Activated naive CD4-positive, alpha-beta T cell (primary cell): ENCODE measurements around the gene SMARCA2.

Experiments
- DNase-seq, 4 experiments: peaks; one replicate each; lab custom pipeline; 2025; lab: John Stamatoyannopoulos, UW

SMARCA2 gene

DNA sequence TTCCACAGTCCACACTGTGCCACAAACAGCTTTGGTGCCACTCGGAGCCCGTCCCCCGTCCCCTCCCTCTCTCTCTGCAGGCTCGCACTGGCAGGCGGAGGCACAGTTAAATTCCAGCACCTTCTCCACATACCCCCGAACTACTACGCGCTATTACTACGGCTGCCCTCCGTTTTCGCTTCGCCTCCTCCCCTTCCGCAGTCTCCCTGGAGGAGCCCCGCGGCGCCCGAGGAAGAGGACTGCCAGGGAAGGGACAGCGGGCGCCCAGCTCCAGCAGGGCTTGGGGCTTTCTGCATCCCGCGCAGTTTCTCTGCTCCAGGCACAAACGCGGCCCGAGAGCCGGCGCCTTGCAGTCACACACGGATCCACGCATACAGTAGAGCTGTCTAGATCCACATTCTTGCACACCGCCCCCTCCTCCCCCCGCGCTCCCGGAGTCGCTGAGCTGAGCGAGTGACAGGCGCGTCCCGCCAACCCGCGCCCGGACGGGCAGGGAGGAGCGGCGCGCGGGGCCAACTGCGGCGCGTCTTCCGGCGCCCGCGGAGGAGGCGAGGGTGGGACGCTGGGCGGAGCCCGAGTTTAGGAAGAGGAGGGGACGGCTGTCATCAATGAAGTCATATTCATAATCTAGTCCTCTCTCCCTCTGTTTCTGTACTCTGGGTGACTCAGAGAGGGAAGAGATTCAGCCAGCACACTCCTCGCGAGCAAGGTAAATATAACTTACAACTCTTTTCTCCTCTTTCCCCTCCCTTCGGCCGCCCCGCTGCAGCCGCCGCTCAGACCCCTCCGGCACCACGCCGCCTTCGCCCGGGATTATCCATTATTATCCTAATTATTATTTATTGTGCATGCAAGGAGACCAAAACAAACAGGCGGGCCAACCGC lies at the start of gene SMARCA2:
SMARCA2 (plus strand) TSS at position 652 of the 885 bp plus-strand sequence. CDS start 13,676 bp downstream, outside the sequence.
- DNase-seq = peak; percentile 87 to 97 (median 90)

DNA sequence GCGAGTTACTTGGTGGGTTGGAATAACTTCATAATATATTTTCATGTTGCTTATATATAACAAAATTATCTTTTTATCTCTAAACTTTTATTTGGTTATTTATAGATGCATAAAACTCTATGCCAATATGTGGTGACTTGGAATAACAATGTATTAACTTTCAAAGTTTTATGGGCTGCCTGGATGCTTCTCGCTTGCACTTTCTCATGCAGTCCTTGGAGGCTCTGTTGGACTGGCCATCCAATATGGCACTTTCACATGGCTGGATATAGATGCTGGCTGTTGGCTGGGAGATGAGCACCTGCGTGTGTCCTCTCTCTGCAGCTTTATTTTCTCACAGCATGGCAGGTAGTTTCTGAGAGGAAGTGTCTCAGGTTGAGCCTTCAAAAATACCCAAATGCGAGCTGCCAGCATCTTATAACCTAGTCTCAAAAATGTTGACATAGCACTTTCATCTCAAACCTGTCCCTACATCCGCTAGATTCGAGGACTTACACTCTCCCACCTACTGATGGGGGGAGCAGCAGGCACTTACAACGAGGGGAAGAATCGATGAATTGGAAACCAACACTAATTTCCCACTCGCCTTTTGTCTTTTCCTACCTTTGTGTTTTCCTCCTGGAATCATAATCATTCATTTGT lies 48.3 kb upstream of the SMARCA2 start:
- DNase-seq = no peak

DNA sequence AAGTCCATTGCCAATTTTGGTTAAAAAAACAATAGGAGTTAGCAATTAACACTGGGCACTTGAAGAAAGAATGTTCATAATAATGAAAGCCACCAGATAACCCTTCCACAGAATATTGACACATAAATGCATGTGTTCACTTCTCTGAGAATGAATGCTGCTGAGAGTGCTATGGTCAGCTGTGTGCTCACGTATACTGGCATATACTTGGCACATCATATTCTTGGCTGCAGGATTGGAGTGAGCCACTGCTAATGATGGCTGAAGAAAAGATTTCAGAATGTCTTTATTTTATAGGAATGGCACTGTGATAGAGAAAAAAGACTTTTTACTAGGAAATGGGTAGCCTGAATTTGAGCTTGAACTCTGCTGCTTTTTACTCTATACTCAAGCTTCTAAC lies 46.0 kb upstream of the SMARCA2 start:
- DNase-seq = no peak

DNA sequence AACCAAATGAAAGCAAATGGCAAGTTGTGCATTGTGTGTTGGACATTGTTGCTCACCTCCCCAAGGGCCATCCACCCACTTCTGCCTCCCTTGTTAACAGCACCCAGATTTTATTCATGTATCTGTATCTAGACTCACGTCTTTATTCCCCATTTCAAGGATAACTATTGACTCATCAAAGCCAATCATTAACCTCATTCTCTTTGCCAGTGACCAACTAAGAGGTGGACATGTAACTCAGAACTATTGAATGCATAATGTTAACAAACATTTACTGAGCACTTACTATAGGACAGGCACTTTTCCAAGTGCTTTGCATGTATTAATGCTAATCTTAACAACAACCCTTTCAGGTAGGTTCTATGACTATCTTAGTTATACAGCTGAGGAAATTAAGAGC lies 45.2 kb upstream of the SMARCA2 start:
- DNase-seq = no peak

DNA sequence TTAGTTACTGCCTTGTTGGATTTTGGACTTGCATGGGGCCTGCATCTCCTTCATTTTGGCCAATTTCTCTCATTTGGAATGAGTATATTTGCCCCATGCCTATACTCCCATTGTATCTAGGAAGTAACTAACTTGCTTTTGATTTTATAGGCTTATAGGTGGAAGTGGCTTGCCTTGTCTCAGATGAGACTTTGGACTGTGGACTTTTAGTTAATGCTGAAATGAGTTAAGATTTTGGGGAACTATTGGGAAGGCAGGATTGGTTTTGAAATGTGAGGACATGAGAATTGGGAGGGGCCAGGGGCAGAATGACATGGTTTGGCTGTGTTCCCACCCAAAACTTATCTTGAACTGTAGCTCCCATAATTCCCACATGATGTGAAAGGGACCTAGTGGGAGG lies 42.5 kb upstream of the SMARCA2 start:
- DNase-seq = no peak

DNA sequence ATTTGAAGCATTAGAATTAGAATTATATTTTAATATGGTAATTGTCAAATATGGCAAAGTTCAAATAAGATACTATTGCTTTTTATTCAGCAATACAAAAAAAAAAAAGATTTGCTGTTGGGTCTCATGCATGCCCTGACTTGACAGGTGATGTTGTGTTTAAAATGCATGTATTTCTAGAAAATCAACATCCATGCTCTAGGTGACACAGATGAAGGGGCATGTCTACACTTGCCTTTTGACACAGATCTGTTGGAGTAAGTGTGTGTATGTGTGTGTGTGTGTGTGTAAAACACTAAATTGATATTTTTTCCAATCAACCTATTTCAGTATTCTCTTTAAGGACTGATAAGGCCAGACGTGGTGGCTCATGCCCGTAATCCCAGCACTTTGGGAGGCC lies 38.1 kb upstream of the SMARCA2 start:
- no peak for DNase-seq

DNA sequence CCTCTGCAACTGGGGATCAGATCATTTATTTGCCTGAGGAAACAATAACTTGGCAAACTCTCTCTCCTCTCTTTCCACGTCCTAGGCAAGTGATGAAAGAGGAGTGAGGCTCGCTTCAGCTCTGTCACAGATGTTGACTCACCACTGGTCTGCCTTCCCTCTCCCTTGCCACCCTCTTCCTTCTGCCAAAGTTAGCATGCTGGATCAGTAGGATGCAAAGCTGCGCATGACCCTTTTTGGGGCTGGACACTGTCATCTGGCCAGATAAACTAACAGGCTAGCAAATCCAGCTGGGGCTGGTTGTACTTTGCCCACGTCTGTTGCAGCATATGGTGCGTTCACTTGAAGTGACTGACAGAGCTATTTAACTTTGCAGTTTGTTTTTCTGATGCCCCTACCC lies 36.2 kb upstream of the SMARCA2 start:
- no peak for DNase-seq

DNA sequence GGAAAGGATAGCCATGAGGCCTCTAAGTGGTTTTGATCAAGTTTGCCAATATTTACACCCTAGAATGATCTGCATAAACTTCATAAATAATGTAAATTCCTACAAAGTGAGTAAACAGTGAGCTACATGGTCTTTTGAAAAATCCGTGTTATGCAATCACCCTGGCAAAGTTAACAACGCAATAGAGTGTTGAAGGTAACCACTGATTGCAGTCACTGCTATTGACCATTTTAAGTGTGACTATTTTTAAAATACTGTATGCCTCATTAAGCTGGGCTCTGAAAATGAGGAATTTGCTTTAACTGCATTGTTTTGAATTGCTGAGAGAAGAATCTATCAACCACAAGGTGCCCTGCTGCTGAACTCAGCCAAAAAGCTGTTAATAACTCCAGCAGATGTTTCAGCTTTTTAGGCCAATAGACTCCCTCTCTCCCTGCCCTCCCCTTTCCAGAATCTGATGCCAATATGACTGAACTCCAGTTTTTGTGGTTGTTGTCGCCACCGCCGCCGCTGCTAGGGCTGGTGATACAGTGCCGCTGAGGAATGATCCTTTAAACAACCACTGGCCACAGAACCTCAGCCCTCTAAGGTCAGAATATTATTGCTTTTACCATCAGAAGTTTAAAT lies 35.3 kb upstream of the SMARCA2 start:
- DNase-seq = no peak

DNA sequence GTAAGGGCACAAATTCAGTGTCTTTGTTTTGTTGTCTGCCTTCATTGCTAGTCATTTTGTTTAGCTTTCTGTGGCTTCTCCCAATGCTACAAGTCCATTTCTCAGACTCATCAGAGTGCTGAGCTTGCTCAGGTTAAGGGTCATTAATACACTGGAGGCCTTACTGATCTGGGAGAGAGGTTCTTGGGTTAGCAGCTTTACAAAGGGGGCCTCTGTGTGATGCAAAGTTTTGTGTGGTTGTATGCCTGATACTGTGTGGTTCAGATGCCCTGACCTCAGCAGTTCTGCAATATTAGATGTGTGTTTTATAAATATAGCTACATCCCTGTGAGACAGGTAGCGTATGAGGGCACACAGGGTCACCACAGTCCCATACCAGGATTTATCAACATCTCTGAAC lies 34.8 kb upstream of the SMARCA2 start:
- DNase-seq = no peak

DNA sequence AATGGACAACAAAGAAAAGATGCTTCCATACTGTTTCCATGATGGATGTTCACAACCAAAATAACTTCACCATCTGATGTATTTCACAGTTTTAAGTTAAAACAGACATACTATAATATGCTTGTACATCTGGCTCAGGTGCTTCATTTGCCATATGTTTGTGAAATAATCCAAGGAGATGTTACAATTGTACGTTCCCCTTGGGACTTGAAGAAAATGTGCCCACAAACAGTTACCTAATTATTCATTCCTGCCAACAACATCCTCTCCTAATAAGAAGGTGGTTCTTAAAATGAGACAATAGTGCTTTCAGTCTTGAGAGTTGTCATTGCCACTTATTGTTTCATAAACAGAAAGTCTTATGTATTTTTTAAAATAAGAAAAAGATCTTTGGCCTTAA lies 33.1 kb upstream of the SMARCA2 start:
- no peak for DNase-seq

DNA sequence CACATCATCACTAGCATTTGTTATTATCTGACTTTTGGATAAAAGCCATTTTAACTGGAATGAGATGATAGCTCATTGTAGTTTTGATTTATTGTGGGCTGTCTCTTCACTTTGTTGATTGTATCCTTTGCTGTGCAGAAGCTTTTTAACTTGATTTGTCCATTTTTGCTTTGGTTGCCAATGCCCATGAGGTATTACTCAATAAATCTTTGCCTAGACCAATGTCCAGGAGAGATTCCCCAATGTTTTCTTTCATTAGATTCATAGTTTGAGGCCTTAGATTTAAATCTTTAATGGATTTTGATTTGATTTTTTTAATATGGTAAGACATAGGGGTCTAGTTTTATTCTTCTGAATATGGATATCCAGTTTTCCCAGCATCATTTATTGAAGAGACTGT lies 28.8 kb upstream of the SMARCA2 start:
- DNase-seq = no peak

DNA sequence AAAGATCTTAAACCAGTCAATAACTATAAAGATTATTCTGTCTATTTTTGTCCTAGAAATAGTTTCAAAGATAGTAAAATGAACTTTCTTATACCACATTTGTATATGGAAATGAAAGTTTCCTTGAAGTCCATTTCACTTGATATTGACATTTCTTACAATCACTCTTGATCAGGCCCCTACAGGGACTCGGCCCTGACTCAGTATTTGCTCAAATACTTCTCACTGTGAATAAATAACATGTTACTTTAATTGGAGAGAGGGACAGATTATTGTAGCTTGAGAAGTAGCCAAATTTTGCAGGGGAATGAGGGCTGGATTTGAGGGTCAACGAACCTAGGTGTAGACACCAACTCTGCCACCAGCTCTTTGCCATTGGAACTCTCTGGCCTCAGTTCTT lies 25.6 kb upstream of the SMARCA2 start:
- no peak for DNase-seq

DNA sequence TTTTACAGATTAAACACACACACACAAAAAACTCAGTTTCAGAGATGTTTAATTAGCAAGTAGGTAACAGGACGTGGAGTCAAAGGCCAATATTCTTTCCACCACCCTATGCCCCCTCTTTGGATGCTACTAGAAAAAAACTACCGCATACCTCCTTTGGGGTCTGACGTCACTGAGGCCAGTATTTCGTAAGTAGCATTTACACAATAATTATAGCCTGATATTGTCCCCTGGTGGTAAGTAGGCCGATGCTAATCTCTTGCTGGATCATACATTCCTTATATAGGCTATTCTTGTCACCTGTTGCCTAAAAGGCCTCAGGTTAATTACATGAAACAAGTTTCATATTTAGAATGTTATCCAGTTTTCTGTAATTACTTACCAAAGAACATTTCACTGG lies 21.0 kb upstream of the SMARCA2 start:
- no peak for DNase-seq

DNA sequence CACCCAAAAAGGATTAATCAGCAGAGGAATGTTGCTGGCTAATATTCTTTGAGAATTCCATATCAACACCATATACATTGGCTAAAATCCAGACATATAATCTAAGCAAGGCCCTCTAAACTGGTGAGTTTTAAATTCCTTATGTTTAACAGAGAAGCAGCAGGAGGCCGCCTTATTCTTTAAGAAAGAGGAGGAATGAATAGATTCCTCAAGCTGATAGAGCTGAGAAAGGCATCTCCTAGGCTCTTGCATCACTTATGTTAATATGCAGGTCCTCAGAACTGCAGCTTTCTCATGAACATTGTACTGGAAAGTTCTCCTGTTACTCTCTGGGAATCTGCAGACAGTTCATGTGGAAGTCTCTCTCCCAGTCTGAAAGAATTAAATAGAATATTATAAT lies 20.1 kb upstream of the SMARCA2 start:
- no peak for DNase-seq

DNA sequence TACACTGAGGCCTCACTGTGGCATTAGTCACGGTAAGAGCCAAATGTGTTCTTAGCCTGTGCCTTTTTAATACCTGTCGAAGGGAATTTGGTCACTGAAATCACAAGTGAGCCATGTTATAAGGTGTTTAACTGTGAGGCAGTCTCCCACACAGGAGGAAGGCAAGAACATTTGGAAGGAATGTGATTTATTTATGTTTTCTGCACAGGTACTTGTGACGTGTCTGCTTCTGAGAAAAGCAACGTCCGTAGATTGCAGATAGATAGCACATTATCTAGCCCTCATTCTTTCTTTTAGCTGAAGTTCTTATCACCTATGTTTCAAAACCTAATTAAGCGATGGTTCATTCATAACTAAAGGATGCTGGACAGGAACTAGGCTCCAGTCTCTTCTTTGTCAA lies 19.0 kb upstream of the SMARCA2 start:
- no peak for DNase-seq

DNA sequence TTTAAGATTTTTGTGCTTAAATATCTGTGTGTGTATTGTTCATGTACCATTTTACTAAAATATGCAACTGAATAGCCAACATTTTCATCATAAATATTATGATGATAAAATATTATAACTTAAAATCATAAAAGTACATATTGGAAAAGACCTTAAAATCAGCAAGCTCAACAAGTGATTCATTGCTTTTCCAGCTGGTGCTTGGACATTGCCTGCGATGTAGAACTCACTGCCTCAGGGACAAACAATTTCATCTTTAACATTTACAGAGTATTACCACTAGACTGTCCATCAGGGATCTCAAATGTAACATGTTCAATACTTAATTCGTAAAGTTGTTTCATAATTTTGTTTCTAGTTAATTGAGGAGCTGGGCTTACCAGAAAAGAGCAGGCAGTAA lies 17.5 kb upstream of the SMARCA2 start:
- DNase-seq = no peak

DNA sequence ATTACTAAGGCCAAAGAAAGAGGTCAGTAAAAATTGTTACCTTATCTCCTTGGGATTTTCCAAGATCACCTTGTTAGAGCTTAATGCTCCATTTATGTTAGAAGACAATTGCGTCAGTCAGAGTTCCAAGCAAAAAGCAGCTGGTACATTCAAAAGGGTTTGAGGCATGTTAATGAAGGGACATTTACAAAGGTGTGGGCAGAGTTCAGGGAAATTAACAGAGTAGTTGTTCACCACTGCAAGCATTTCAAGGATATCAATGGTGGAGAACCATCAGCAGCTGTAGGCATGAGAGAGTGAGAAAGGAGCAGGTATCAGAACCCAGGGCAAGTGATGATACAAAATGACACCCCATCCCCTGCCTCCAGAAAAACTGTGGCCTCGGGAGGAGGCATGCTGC lies 17.0 kb upstream of the SMARCA2 start:
- no peak for DNase-seq

DNA sequence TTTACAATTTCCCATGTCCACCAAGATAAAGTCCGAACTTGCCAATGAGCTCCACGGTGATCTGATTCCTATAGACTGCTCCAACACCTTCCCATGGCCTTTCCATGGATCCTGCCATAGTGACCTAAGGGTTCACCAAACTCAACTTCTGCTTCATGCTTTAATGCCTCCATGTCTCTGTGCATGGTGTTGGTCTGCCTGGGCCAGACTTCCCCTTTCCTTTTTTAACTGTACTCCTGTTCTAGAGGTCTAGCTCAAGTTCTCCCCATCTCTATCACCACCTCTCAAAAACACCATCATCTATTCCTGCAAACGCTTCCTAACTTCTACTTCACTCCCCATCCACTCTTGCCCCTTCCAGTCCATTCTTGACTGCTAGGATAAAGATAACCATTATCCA lies 14.8 kb upstream of the SMARCA2 start:
- no peak for DNase-seq

DNA sequence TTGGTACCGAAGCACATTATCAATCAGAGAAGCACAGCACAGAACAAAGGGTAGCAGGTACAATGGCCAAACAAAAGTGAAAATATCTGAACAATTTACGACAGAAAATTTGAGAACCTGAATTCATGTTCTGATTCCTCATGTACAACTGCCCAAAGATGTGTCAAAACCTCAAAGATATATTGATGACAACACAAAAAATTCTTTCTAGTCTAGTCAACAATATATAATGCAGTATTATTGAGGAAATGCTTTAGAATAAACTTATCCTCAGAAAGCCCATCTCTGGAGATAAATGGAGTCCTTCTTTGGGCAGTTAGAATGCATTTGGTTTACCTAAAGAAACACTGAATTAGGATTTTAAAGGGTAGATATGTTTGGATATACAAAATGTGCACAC lies 6.8 kb upstream of the SMARCA2 start:
- DNase-seq = no peak

DNA sequence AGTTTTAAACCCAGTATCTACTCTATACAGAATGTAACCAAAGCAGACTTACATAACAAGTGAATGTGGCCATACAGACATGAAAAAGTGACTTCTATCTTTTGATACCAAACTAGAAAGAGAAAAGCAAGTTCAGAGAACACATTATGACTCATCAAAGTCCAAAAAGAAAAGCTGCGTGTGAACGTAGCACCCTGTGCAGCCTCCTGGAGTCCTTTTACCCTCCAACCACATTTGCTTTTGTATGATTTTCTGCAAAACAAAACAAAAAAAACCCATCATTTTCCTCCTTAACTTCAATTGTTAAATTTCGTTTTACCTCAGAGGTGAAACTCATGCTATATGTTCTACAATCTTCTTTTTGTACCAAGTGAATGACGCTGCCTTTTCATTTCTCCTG lies 2.8 kb upstream of the SMARCA2 start:
- no peak for DNase-seq

DNA sequence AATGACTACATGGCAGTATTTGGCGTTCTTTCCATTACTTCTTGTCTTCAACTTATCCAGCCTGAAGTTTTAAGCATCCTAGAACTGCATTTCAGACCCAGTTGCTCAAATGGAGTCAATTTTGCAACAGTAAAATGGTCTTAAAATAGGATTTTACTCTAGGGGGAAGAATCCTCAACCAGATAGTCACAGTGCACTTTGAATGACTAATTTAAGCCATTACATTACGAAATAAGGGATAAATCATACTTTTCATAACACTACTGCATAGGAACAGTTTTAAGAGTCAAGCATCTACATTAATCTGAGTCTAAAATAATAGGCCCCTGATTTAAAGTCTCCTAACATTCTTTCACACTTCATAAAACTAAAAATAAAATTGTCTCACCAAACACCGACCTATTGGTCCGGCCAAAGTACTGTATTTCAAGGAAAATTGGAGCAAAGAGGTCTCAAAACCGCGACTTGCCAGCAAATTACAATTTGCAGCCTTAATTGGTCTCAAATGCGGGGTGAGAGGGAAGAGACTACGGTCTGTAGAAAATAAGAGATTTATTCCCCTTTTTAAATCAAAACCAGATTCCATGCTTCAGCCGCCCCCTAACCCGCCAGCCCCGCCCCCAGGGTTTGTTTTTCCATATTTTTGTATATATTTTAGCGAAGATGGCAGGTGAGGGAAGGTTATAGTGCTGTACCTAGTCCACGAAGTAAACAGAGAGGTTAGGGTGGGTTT lies 1.2 kb upstream of the SMARCA2 start:
- DNase-seq = no peak
